Measurements from ENCODE around the gene SSTR3.

GRCh38 chr22:37210041-37210803 lies 2.1 kb downstream of the SSTR3 start:
- TF ChIP-seq CBX5 (IDR thresholded peaks at IDR 0.05; ENCODE audit: low read depth) (no peak), EZH2 (IDR thresholded peaks at IDR 0.05; ENCODE audit: borderline replicate concordance, control insufficient read depth, low read depth, low read length) (no peak)

Data from GM12878 (cell line).